ENCODE data around the gene CBFB.

Gene CBFB

GRCh38 chr16:67029254-67030096, 526 bp downstream of the CBFB start:
- TF ChIP-seq CTCF (IDR thresholded peaks at IDR 0.05; ENCODE audit: control extremely low read depth, extremely low read depth, low read depth, missing control alignments), result no peak
- CTCF ChIA-PET, result interaction anchor here (1.0 to 5.6 kb wide), 7 partner anchors 11 to 125 kb away, joined by 3 to 59 read pairs (median 12); no protein-coding TSS in a partner anchor
- peak; percentile 68 for DNase-seq (ENCODE audit: extremely low spot score)
- POLR2A ChIA-PET, result interaction anchor here (0.5 to 0.6 kb wide), 2 partner anchors 90 to 417 kb away, joined by 3 read pairs; no protein-coding TSS in a partner anchor

- ChIA-PET POLR2A (interaction anchor here (0.5 kb wide), 1 partner anchor 89 kb away, joined by 3 read pairs; no protein-coding TSS in a partner anchor), CTCF (interaction anchor here (1.0 to 5.6 kb wide), 8 partner anchors 10 to 126 kb away, joined by 3 to 32 read pairs (median 7); no protein-coding TSS in a partner anchor)
- TF ChIP-seq CTCF (IDR thresholded peaks at IDR 0.05; ENCODE audit: control extremely low read depth, extremely low read depth, low read depth, missing control alignments), result no peak
- no peak for DNase-seq (ENCODE audit: extremely low spot score)
Observed at GRCh38 chr16:67030221-67030962, 1.4 kb downstream of the CBFB start.

- CTCF ChIA-PET, result interaction anchor here (0.9 to 1.0 kb wide), 2 partner anchors 24 to 121 kb away, joined by 3 to 4 read pairs; no protein-coding TSS in a partner anchor
Observed at GRCh38 chr16:67034487-67034886, 5.5 kb downstream of the CBFB start.

GRCh38 chr16:67035364-67035763, 6.4 kb downstream of the CBFB start:
- POLR2A ChIA-PET, result no interaction called here
- DNase-seq (ENCODE audit: extremely low spot score), result no peak
- no peak for TF ChIP-seq CTCF (IDR thresholded peaks at IDR 0.05; ENCODE audit: control extremely low read depth, extremely low read depth, low read depth, missing control alignments)
- CTCF ChIA-PET, result interaction anchor here (0.8 to 0.9 kb wide), 2 partner anchors 9 to 120 kb away, joined by 4 read pairs; no protein-coding TSS in a partner anchor

More at GRCh38 chr16:67034487-67034886, 5.5 kb downstream of the CBFB start:
- POLR2A ChIA-PET, result no interaction called here
- no peak for DNase-seq (ENCODE audit: extremely low spot score)
- TF ChIP-seq CTCF (IDR thresholded peaks at IDR 0.05; ENCODE audit: control extremely low read depth, extremely low read depth, low read depth, missing control alignments), result no peak

DNA sequence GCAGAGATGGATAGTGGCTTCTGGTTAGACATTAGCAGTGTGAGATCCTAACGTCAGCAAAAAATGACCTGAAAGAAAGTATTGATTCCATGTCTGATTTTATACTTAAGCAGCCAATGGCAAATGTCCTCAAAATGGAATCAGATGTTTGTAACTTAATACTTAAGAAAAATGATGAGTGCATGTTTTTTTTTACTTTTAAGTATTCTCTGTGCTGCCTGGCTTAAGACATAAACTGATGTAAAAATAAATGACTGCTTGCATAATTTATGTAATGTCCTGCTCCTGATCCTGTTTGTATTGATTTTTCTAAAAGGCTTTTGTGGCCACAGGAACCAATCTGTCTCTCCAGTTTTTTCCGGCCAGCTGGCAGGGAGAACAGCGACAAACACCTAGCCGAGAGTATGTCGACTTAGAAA, 7.4 kb downstream of the CBFB start:
- CTCF ChIA-PET, result no interaction called here

More for the DNA sequence above, 7.4 kb downstream of the CBFB start:
- no peak for TF ChIP-seq CTCF (IDR thresholded peaks at IDR 0.05; ENCODE audit: control extremely low read depth, extremely low read depth, low read depth, missing control alignments)
- DNase-seq (ENCODE audit: extremely low spot score), result no peak
- POLR2A ChIA-PET, result no interaction called here

All from GM10248 (cell line).